ENCODE data around the gene VPS37D. TPM values are rescaled to one million over a fixed set of nuclear protein-coding genes. Genes with fewer than 3 reads are reported as not detected.

Gene VPS37D
- total and polyA plus RNA-seq, 10 of the 15 experiments (the other 5 are each of a cell fraction or from before 2014, with no cell fraction given): 0.10 to 0.45 (median 0.16) TPM; not detected in 6

GRCh38 chr7:73678862-73679261 is 11.2 kb downstream of the VPS37D start:
- ChIA-PET SMC1A (ENCODE audit: uncharacterized antibody, unreplicated experiment) (no interaction called here), RAD21 (ENCODE audit: unreplicated experiment) (no interaction called here), POLR2A (no interaction called here), CTCF (no interaction called here)
- Histone ChIP-seq H2AFZ (ENCODE audit: control insufficient read depth, low read depth, low read length) (no peak overlapping the region), H3K4me2 (ENCODE audit: control insufficient read depth, insufficient read depth) (no peak overlapping the region), H3K4me1 (ENCODE audit: control insufficient read depth, insufficient read depth, low read length) (peaks cover 12% of the 10 kb centered on the region), H3K9ac (ENCODE audit: control insufficient read depth, insufficient read depth, low read length) (no peak overlapping the region), H3K36me3 (ENCODE audit: control insufficient read depth in 2 of 2, insufficient read depth in 2 of 2, low read length in 1 of 2) (peaks cover 2 to 3% of the 10 kb centered on the region in 2 experiments; a peak in 2 of 4 replicates), H3K27ac (ENCODE audit: control insufficient read depth, insufficient read depth) (no peak overlapping the region), H3K79me2 (ENCODE audit: control insufficient read depth, insufficient read depth, low read length) (peaks cover 27% of the 10 kb centered on the region), H3K9me3 (replicated peaks; ENCODE audit: control insufficient read depth, insufficient read depth, low read length) (no peaks in the 10 kb centered on the region; the same call in 2 of the 3 replicates), H4K20me1 (ENCODE audit: control insufficient read depth, insufficient read depth) (no peaks in the 10 kb centered on the region; the same call in 1 of the 2 replicates), H3K27me3 (replicated peaks in 1 of 2; ENCODE audit: control insufficient read depth in 2 of 2, insufficient read depth in 2 of 2, low read length in 1 of 2) (no peaks in the 10 kb centered on the region), H3K4me3 (no peak overlapping the region)
- ATAC-seq (no peak), DNase-seq (ENCODE audit: low read depth, low spot score) (no peak), FAIRE-seq (no peak)
- intact Hi-C loops (cut with micrococcal nuclease; ENCODE audit: unreplicated experiment): no loop called here
- BruUV-seq (replicated peaks): no TSS peak
- no peak for TF ChIP-seq ATF3 (IDR thresholded peaks at IDR 0.05; ENCODE audit: borderline replicate concordance, extremely low read depth, low read depth, low read length)
- no peak for TF ChIP-seq NR2F1 (conservative IDR thresholded peaks at IDR 0.05)
- TF ChIP-seq SMAD1 (IDR thresholded peaks at IDR 0.05; ENCODE audit: low read depth, partially characterized antibody): no peak
- TF ChIP-seq PML (IDR thresholded peaks at IDR 0.05; ENCODE audit: low read length): no peak
- no peak for TF ChIP-seq NR2C2 (IDR thresholded peaks at IDR 0.05; ENCODE audit: borderline replicate concordance, control insufficient read depth, insufficient read length, low read depth)
- no peak for TF ChIP-seq IRF4 (IDR thresholded peaks at IDR 0.05; ENCODE audit: low read depth, low read length)
- TF ChIP-seq NKRF (conservative IDR thresholded peaks at IDR 0.05): no peak
- TF ChIP-seq SREBF2 (IDR thresholded peaks at IDR 0.05; ENCODE audit: low read length): no peak
- no peak for TF ChIP-seq RFX5 (IDR thresholded peaks at IDR 0.05; ENCODE audit: low read depth, low read length)
- TF ChIP-seq CHD1 (IDR thresholded peaks at IDR 0.05; ENCODE audit: low read depth, low read length): no peak
- no peak for TF ChIP-seq STAT3 (IDR thresholded peaks at IDR 0.05; ENCODE audit: low read depth, low read length)
- no peak for TF ChIP-seq NFYA (IDR thresholded peaks at IDR 0.05; ENCODE audit: borderline replicate concordance, low read depth, low read length)
- no peak for TF ChIP-seq ZNF274 (IDR thresholded peaks at IDR 0.05; ENCODE audit: insufficient read depth, insufficient read length)
- no peak for TF ChIP-seq HDAC6 (IDR thresholded peaks at IDR 0.05; ENCODE audit: unreplicated experiment)
- TF ChIP-seq, protein P1, sequence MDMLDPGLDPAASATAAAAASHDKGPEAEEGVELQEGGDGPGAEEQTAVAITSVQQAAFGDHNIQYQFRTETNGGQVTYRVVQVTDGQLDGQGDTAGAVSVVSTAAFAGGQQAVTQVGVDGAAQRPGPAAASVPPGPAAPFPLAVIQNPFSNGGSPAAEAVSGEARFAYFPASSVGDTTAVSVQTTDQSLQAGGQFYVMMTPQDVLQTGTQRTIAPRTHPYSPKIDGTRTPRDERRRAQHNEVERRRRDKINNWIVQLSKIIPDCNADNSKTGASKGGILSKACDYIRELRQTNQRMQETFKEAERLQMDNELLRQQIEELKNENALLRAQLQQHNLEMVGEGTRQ (IDR thresholded peaks at IDR 0.05; ENCODE audit: borderline replicate concordance, low read depth, low read length): no peak
- no peak for TF ChIP-seq CHD4 (IDR thresholded peaks at IDR 0.05)
- TF ChIP-seq SP1 (IDR thresholded peaks at IDR 0.05; ENCODE audit: low read depth, low read length): no peak
- no peak for TF ChIP-seq BCL11A (IDR thresholded peaks at IDR 0.05; ENCODE audit: low read depth, low read length)
- no peak for TF ChIP-seq MXI1 (IDR thresholded peaks at IDR 0.05; ENCODE audit: low read depth, low read length)
- no peak for TF ChIP-seq USF1 (IDR thresholded peaks at IDR 0.05; ENCODE audit: borderline replicate concordance, extremely low read length, insufficient read depth, low read depth, low read length)
- 95% methylated on average over 6 of the region's 6 CpGs for WGBS (ENCODE audit: insufficient coverage, insufficient replicate concordance, low lambda C conversion rate, missing lambda C conversion rate)
- in situ Hi-C loops (cut with MboI): no loop called here

Measured in GM12878 (cell line).